Measurements from ENCODE around the gene PDE4D. TPM values are rescaled to one million over a fixed set of nuclear protein-coding genes. Genes with fewer than 3 reads are reported as not detected.

Gene PDE4D
- total RNA-seq, 2 experiments from 2014 or later = 164 to 175 TPM

DNA sequence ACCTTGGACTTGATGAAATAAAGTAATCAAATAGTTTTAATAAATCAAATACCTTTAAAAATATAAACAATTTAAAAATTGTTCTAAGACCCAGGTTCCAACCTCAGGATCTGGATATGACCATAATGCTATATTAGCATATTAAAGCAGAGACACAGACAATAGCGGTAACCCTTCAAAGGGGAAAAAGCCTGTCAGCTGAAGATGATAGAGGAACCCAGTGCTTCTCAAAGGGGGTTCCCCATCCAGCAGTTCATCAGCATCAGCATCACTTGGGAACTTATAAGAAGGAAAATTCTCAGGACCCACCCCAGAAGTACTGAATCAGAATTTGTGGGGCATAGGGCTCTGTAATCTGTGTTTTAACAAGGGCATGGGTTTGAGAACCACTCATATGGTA is 791.1 kb downstream of the PDE4D start:
- POLR2A ChIA-PET = no interaction called here
- DNase-seq (peak in 1 of 14 experiments; percentile 20), ATAC-seq (ENCODE audit: poor library complexity) (no peak)
- peak overlapping the region in 1 of 2 donors; percentile 6 for H3K27ac ChIP-seq (ENCODE audit: low read depth in 1 of 2, low read length in 2 of 2)
- CTCF ChIA-PET = no interaction called here
- Mint-ChIP-seq H3K9me3 (no peaks in the 10 kb centered on the region), H3K36me3 (ENCODE audit: low read depth) (no peaks in the 10 kb centered on the region), H3K4me1 (ENCODE audit: low read depth) (peaks cover 38% of the 10 kb centered on the region), H3K4me3 (no peak overlapping the region), H3K27me3 (no peaks in the 10 kb centered on the region), H3K27ac (no peak overlapping the region)
- no peaks in the 10 kb centered on the region for H3K9me3 ChIP-seq (ENCODE audit: control insufficient read depth in 1 of 2, insufficient read depth in 1 of 2, low read length in 2 of 2)
- TF ChIP-seq, protein P1, sequence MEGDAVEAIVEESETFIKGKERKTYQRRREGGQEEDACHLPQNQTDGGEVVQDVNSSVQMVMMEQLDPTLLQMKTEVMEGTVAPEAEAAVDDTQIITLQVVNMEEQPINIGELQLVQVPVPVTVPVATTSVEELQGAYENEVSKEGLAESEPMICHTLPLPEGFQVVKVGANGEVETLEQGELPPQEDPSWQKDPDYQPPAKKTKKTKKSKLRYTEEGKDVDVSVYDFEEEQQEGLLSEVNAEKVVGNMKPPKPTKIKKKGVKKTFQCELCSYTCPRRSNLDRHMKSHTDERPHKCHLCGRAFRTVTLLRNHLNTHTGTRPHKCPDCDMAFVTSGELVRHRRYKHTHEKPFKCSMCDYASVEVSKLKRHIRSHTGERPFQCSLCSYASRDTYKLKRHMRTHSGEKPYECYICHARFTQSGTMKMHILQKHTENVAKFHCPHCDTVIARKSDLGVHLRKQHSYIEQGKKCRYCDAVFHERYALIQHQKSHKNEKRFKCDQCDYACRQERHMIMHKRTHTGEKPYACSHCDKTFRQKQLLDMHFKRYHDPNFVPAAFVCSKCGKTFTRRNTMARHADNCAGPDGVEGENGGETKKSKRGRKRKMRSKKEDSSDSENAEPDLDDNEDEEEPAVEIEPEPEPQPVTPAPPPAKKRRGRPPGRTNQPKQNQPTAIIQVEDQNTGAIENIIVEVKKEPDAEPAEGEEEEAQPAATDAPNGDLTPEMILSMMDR (IDR thresholded peaks at IDR 0.05) = no peak
- H3K27me3 ChIP-seq (ENCODE audit: control insufficient read depth in 1 of 2, insufficient read depth in 2 of 2, low read length in 2 of 2) = no peaks in the 10 kb centered on the region
- no peak overlapping the region for H3K4me3 ChIP-seq (ENCODE audit: low read length)
- peaks cover 18% of the 10 kb centered on the region for H3K4me1 ChIP-seq (ENCODE audit: insufficient read depth, low read length)
- intact Hi-C loops (cut with DNase I, micrococcal nuclease) = no loop called here
- no peaks in the 10 kb centered on the region for H3K36me3 ChIP-seq (ENCODE audit: insufficient read depth, low read length)

DNA sequence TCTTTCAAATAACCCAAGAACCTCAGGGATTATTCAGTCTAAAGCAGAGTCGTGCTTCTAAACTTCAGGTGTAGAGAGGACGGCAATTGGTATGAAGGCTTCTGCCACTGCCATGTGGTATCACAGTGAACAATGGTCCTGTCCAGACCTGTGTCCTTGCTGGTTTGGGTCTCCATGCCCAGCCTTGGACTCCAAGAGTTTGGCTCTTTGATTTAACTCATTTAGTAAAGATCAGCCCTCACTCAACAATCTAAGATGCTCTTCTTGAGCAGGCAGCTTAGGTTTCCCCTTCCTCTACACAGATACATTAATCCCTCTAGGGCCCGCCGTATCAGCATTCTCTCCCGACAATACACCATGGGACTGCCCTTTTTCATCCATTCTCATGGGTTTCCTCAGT is 792.7 kb downstream of the PDE4D start:
- Mint-ChIP-seq H3K36me3 (ENCODE audit: low read depth) (no peaks in the 10 kb centered on the region), H3K27me3 (no peaks in the 10 kb centered on the region), H3K27ac (no peak overlapping the region), H3K4me1 (ENCODE audit: low read depth) (peaks cover 38% of the 10 kb centered on the region), H3K4me3 (no peak overlapping the region), H3K9me3 (no peaks in the 10 kb centered on the region)
- Histone ChIP-seq H3K27ac (ENCODE audit: low read depth in 1 of 2, low read length in 2 of 2) (peak overlapping the region in 1 of 2 donors; percentile 23), H3K4me1 (ENCODE audit: insufficient read depth, low read length) (peaks cover 18% of the 10 kb centered on the region), H3K36me3 (ENCODE audit: insufficient read depth, low read length) (no peaks in the 10 kb centered on the region), H3K27me3 (ENCODE audit: control insufficient read depth in 1 of 2, insufficient read depth in 2 of 2, low read length in 2 of 2) (no peaks in the 10 kb centered on the region), H3K4me3 (ENCODE audit: low read length) (no peak overlapping the region), H3K9me3 (ENCODE audit: control insufficient read depth in 1 of 2, insufficient read depth in 1 of 2, low read length in 2 of 2) (no peaks in the 10 kb centered on the region)
- ATAC-seq (ENCODE audit: poor library complexity) (no peak), DNase-seq (no peak)
- intact Hi-C loops (cut with DNase I, micrococcal nuclease) = loop anchor here in 1 of 2 experiments (2.0 kb wide), 1 partner anchor 18 kb away; no protein-coding TSS in a partner anchor
- ChIA-PET CTCF (interaction anchor here (1.5 kb wide), 1 partner anchor 67 kb away, joined by 4 read pairs; no protein-coding TSS in a partner anchor), POLR2A (no interaction called here)
- TF ChIP-seq, protein P1 (IDR thresholded peaks at IDR 0.05) = no peak

- Histone ChIP-seq H3K27ac (ENCODE audit: low read depth in 1 of 2, low read length in 2 of 2) (peak overlapping the region in 1 of 2 donors; percentile 51), H3K9me3 (ENCODE audit: control insufficient read depth in 1 of 2, insufficient read depth in 1 of 2, low read length in 2 of 2) (no peaks in the 10 kb centered on the region), H3K27me3 (ENCODE audit: control insufficient read depth in 1 of 2, insufficient read depth in 2 of 2, low read length in 2 of 2) (no peaks in the 10 kb centered on the region), H3K4me1 (ENCODE audit: insufficient read depth, low read length) (peaks cover 18% of the 10 kb centered on the region), H3K4me3 (ENCODE audit: low read length) (no peak overlapping the region), H3K36me3 (ENCODE audit: insufficient read depth, low read length) (no peaks in the 10 kb centered on the region)
- peaks cover 37% of the 10 kb centered on the region for H3K4me1 Mint-ChIP-seq (ENCODE audit: low read depth)
- intact Hi-C loops (cut with DNase I, micrococcal nuclease) = loop anchor here (1.0 to 5.0 kb wide), 3 partner anchors 19 to 72 kb away; no protein-coding TSS in a partner anchor
- DNase-seq (no peak), ATAC-seq (ENCODE audit: poor library complexity) (no peak)
- CTCF ChIA-PET = interaction anchor here (1.1 to 1.5 kb wide), 3 partner anchors 28 to 75 kb away, joined by 3 to 4 read pairs (median 3); no protein-coding TSS in a partner anchor
- no peaks in the 10 kb centered on the region for H3K9me3 Mint-ChIP-seq
- H3K27me3 Mint-ChIP-seq = no peaks in the 10 kb centered on the region
- peak overlapping the region; percentile 37 for H3K27ac Mint-ChIP-seq
- TF ChIP-seq, protein P1 (IDR thresholded peaks at IDR 0.05) = no peak
- no peak overlapping the region for H3K4me3 Mint-ChIP-seq
- POLR2A ChIA-PET = interaction anchor here (1.2 kb wide), 1 partner anchor 27 kb away, joined by 4 read pairs; no protein-coding TSS in a partner anchor
- H3K36me3 Mint-ChIP-seq (ENCODE audit: low read depth) = no peaks in the 10 kb centered on the region
These were observed 793.6 kb downstream of the PDE4D start for GRCh38 chr5:59099995-59100345.
